Loucy (cell line): ENCODE measurements around the gene QDPR.

Experiments used
- H2AFZ ChIP-seq: fragments of 200-600 bp; sonication (generic); 2 replicates; pipeline ENCODE4 v1.6.0; 2016; ENCODE audit warnings: antibody characterized with exemption, mild to moderate bottlenecking, low read length, moderate library complexity
- H3F3A ChIP-seq: fragments of 200-600 bp; 2 replicates; pipeline ENCODE4 v1.6.0; 2016; ENCODE audit warnings: antibody characterized with exemption, low read depth, mild to moderate bottlenecking
- H3K27me3 ChIP-seq: fragments of 200-600 bp; sonication (generic); 2 replicates; pipeline ENCODE4 v1.6.1; 2014; ENCODE audit warnings: low read length, mild to moderate bottlenecking; ENCODE audit not compliant: insufficient read depth, poor library complexity, severe bottlenecking
- H3K36me3 ChIP-seq: fragments of 200-600 bp; sonication (generic); 2 replicates; pipeline ENCODE4 v1.6.1; 2016; ENCODE audit warnings: low read length; ENCODE audit not compliant: insufficient read depth
- H3K4me1 ChIP-seq: fragments of 200-600 bp; sonication (generic); 2 replicates; pipeline ENCODE4 v1.5.1; 2014; ENCODE audit warnings: low read length, mild to moderate bottlenecking; ENCODE audit not compliant: insufficient read depth, poor library complexity, severe bottlenecking
- H3K4me2 ChIP-seq: fragments of 200-600 bp; sonication (generic); 2 replicates; pipeline ENCODE4 v1.6.0; 2014; ENCODE audit warnings: antibody characterized with exemption, low read length, low read depth, mild to moderate bottlenecking; ENCODE audit not compliant: poor library complexity, severe bottlenecking
- H3K4me3 ChIP-seq: fragments of 200-600 bp; sonication (generic); 2 replicates; pipeline ENCODE4 v1.5.1; 2014; ENCODE audit warnings: low read length, mild to moderate bottlenecking, mixed read lengths; ENCODE audit not compliant: poor library complexity, severe bottlenecking
- H3K79me2 ChIP-seq: fragments of 200-600 bp; sonication (generic); 2 replicates; pipeline ENCODE4 v1.6.1; 2014; ENCODE audit warnings: low read length; ENCODE audit not compliant: insufficient read depth
- H3K9ac ChIP-seq: fragments of 200-600 bp; sonication (generic); 2 replicates; pipeline ENCODE4 v1.6.0; 2014; ENCODE audit warnings: mild to moderate bottlenecking, low read depth, low read length, moderate library complexity; ENCODE audit not compliant: poor library complexity, severe bottlenecking
- H3K9me2 ChIP-seq: fragments of 200-600 bp; sonication (generic); replicated peaks from 2 replicates; pipeline ENCODE4 v1.6.1; 2016; ENCODE audit warnings: low read depth, low read length, mixed read lengths
- H3K9me3 ChIP-seq: fragments of 200-600 bp; sonication (generic); 2 replicates; pipeline ENCODE4 v1.6.1; 2014; ENCODE audit warnings: mild to moderate bottlenecking, antibody characterized with exemption, low read length, low read depth; ENCODE audit not compliant: insufficient read depth
- H4K20me1 ChIP-seq: fragments of 200-600 bp; sonication (generic); 2 replicates; pipeline ENCODE4 v1.6.0; 2014; ENCODE audit warnings: antibody characterized with exemption, low read length, mild to moderate bottlenecking; ENCODE audit not compliant: insufficient read depth, poor library complexity, severe bottlenecking
- EZH2phosphoT487 ChIP-seq: fragments of 200-600 bp; IDR thresholded peaks from 2 replicates; pipeline ENCODE4 v1.6.1; 2018; ENCODE audit warnings: antibody characterized with exemption, mild to moderate bottlenecking, moderate library complexity, borderline replicate concordance
- TF ChIP-seq, protein P1 (sequence below): fragments of 200-600 bp; sonication (generic); conservative IDR thresholded peaks from 2 replicates; pipeline ENCODE4 v1.5.1; 2014; ENCODE audit warnings: mild to moderate bottlenecking, antibody characterized with exemption, low read length

Gene QDPR

GRCh38 chr4:17559709-17560048, 47.8 kb upstream of the QDPR start:
- H4K20me1 ChIP-seq: no peaks in the 10 kb centered on the region
- H3K4me3 ChIP-seq: no peak overlapping the region
- no peaks in the 10 kb centered on the region for H3K4me1 ChIP-seq
- no peak overlapping the region for H2AFZ ChIP-seq
- no peak overlapping the region for H3K4me2 ChIP-seq
- H3K9ac ChIP-seq: no peak overlapping the region
- TF ChIP-seq, protein P1, sequence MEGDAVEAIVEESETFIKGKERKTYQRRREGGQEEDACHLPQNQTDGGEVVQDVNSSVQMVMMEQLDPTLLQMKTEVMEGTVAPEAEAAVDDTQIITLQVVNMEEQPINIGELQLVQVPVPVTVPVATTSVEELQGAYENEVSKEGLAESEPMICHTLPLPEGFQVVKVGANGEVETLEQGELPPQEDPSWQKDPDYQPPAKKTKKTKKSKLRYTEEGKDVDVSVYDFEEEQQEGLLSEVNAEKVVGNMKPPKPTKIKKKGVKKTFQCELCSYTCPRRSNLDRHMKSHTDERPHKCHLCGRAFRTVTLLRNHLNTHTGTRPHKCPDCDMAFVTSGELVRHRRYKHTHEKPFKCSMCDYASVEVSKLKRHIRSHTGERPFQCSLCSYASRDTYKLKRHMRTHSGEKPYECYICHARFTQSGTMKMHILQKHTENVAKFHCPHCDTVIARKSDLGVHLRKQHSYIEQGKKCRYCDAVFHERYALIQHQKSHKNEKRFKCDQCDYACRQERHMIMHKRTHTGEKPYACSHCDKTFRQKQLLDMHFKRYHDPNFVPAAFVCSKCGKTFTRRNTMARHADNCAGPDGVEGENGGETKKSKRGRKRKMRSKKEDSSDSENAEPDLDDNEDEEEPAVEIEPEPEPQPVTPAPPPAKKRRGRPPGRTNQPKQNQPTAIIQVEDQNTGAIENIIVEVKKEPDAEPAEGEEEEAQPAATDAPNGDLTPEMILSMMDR: no peak
- no peak for TF ChIP-seq EZH2phosphoT487
- H3F3A ChIP-seq: no peaks in the 10 kb centered on the region
- no peaks in the 10 kb centered on the region for H3K9me3 ChIP-seq
- no peaks in the 10 kb centered on the region for H3K79me2 ChIP-seq
- no peaks in the 10 kb centered on the region for H3K9me2 ChIP-seq
- no peaks in the 10 kb centered on the region for H3K36me3 ChIP-seq
- no peaks in the 10 kb centered on the region for H3K27me3 ChIP-seq

- H3F3A ChIP-seq: no peaks in the 10 kb centered on the region
- no peak overlapping the region for H2AFZ ChIP-seq
- H3K4me3 ChIP-seq: no peak overlapping the region
- TF ChIP-seq, protein P1: no peak
- TF ChIP-seq EZH2phosphoT487: no peak
- no peaks in the 10 kb centered on the region for H3K9me3 ChIP-seq
- no peaks in the 10 kb centered on the region for H3K4me1 ChIP-seq
- no peaks in the 10 kb centered on the region for H3K36me3 ChIP-seq
- H3K9ac ChIP-seq: no peak overlapping the region
- H4K20me1 ChIP-seq: no peaks in the 10 kb centered on the region
- no peak overlapping the region for H3K4me2 ChIP-seq
- H3K9me2 ChIP-seq: no peaks in the 10 kb centered on the region
- H3K79me2 ChIP-seq: no peaks in the 10 kb centered on the region
- no peaks in the 10 kb centered on the region for H3K27me3 ChIP-seq
Observed at GRCh38 chr4:17558941-17559708, 47.2 kb upstream of the QDPR start.

DNA sequence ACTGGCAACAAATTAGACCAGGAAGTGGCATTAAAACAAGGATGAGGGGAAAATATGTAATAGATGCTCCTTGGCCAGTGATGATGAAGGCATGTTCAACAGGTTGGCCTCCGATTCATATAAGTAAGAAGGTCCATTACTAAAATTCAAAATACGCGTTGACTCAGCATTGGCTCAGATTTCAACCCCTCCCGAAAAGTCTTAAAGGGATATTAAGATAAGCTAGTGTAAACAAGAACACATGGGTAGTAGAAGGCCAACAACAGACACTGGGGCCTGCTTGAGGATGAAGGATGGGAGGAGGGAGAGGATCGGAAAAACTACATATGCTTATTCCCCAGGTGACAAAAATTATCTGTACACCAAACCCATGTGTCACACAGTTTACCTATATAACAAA, 46.0 kb upstream of the QDPR start:
- H3K9ac ChIP-seq: no peak overlapping the region
- no peaks in the 10 kb centered on the region for H4K20me1 ChIP-seq
- no peak overlapping the region for H2AFZ ChIP-seq
- no peaks in the 10 kb centered on the region for H3K36me3 ChIP-seq
- no peak overlapping the region for H3K4me2 ChIP-seq
- no peaks in the 10 kb centered on the region for H3K79me2 ChIP-seq
- no peaks in the 10 kb centered on the region for H3F3A ChIP-seq
- TF ChIP-seq, protein P1: no peak
- TF ChIP-seq EZH2phosphoT487: no peak
- H3K9me3 ChIP-seq: no peaks in the 10 kb centered on the region
- no peak overlapping the region for H3K4me3 ChIP-seq
- no peaks in the 10 kb centered on the region for H3K4me1 ChIP-seq
- no peaks in the 10 kb centered on the region for H3K27me3 ChIP-seq
- H3K9me2 ChIP-seq: no peaks in the 10 kb centered on the region
